ENCODE data around the gene EPHA10.

EPHA10 gene

DNA sequence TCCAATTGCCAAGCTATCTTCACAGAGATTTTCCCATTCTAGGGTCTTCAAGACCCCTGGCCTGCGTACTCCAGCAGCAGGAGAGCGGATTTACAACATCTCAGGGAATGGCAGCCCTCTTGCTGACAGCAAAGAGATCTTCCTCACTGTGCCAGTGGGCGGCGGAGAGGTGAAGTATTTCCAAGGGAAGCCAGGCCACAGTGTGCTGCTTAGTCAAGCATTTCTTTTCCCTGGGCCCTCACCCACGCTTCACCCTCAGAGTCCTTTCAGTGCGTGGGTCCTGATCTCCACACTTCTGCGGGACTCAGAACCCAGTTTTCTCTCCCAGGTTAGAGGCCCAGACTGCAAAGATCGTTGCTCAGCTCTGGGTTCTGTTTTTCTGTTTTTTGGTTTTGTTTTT is 59.5 kb downstream of the EPHA10 start:
- no peak overlapping the region for H3K4me3 ChIP-seq (ENCODE audit: low read depth, low read length)
- TF ChIP-seq, protein P1, sequence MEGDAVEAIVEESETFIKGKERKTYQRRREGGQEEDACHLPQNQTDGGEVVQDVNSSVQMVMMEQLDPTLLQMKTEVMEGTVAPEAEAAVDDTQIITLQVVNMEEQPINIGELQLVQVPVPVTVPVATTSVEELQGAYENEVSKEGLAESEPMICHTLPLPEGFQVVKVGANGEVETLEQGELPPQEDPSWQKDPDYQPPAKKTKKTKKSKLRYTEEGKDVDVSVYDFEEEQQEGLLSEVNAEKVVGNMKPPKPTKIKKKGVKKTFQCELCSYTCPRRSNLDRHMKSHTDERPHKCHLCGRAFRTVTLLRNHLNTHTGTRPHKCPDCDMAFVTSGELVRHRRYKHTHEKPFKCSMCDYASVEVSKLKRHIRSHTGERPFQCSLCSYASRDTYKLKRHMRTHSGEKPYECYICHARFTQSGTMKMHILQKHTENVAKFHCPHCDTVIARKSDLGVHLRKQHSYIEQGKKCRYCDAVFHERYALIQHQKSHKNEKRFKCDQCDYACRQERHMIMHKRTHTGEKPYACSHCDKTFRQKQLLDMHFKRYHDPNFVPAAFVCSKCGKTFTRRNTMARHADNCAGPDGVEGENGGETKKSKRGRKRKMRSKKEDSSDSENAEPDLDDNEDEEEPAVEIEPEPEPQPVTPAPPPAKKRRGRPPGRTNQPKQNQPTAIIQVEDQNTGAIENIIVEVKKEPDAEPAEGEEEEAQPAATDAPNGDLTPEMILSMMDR (IDR thresholded peaks at IDR 0.05; ENCODE audit: low read depth, low read length, missing control alignments): no peak
- DNase-seq (ENCODE audit: low read depth): no peak

DNA sequence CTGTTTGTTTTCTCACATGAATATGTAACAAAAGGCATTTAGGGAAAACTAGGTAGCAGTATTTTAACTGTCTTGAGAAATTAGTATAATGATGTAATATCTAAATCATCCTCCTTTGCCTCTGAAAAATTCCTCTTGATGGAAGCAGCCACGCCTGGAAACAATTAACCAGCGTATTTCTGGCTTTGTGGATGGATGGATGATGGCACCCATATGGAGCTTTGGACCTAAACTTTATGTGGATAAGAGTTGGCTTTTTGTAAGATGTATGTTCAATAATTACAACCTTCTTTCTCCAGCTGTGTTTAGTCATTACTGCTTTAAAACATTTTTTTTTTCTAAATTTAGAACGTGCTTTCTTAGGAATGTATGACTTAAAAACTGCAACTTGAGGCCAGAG is 60.0 kb downstream of the EPHA10 start:
- no peak overlapping the region for H3K4me3 ChIP-seq (ENCODE audit: low read depth, low read length)
- no peak for DNase-seq (ENCODE audit: low read depth)
- TF ChIP-seq, protein P1 (IDR thresholded peaks at IDR 0.05; ENCODE audit: low read depth, low read length, missing control alignments): no peak

DNA sequence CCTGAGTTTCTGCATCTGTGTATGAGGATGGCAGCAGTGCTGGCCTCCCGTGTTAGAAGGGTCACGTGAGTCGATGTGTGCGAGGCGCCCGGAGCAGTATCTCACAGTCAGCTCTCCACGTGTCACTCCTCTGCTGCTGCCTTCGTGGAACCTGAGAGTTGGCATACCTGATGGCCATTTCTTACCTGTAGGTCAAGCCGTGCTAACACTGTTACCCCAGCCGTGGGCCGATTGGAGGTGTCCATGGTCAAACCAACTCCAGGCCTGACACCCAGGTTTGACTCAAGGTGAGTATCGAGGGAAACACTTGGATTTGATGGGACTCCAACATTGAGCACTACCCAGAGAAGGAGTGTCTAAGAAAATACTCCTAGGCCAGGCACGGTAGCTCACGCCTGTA is 61.9 kb downstream of the EPHA10 start:
- TF ChIP-seq, protein P1 (IDR thresholded peaks at IDR 0.05; ENCODE audit: low read depth, low read length, missing control alignments): no peak
- DNase-seq (ENCODE audit: low read depth): no peak
- H3K4me3 ChIP-seq (ENCODE audit: low read depth, low read length): no peak overlapping the region

DNA sequence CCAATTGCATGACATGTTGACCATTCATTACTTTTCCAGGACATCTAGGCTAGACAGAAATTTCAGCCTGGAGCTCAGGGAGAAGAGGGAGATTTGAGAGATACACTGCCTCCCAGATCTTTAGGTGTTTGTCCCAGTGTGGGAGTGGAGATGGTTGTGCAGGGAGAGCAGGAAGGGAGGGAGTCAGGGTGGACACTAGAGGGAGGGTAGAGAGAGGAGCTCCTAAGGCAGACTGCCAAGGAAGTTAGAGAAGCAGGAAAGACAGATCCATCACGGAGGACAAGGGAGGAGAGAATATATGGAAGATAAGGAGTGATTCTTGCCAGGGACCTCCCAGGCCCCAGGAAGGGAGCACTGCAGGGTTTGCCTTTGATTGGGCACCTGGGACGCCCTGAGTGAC is 63.9 kb downstream of the EPHA10 start:
- no peak overlapping the region for H3K4me3 ChIP-seq (ENCODE audit: low read depth, low read length)
- no peak for DNase-seq (ENCODE audit: low read depth)
- TF ChIP-seq, protein P1 (IDR thresholded peaks at IDR 0.05; ENCODE audit: low read depth, low read length, missing control alignments): no peak

DNA sequence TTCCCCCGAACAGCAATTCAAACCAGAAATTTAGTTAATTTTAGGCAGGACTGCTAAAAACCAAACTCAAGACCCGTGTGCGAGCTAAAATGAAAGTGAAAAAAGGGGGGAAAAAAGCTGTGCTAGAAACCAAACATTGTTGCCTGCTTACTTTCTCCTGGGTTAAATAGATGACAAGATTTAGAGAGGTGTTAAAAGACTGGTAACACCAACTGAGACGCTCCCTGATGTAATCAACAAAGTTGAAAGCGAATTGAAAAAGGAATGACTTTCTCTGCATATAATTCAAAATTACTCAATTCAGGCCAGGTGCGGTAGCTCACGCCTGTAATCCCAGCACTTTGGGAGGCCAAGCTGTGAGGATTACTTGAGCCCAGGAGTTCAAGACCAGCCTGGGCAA is 65.8 kb downstream of the EPHA10 start:
- no peak for DNase-seq (ENCODE audit: low read depth)
- H3K4me3 ChIP-seq (ENCODE audit: low read depth, low read length): no peak overlapping the region
- TF ChIP-seq, protein P1 (IDR thresholded peaks at IDR 0.05; ENCODE audit: low read depth, low read length, missing control alignments): no peak

DNA sequence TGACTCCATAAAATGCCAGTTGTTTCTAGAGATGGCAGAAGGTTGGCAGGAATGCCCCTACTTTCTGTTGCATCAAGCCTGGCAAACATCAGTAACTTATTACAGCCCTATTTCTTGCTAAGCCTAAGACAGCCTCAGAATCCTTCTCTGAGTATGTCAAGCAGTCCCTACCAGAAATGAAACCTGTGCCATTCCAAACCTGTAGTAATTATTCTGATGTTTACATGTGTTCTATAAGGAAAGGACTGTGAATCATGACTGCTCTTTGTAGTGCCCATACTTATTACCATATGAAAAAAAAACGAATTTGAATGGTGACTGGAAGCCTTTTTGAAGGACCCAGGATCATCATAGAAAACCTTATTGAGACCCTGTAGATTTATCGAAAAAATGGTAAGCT is 67.2 kb downstream of the EPHA10 start:
- no peak for DNase-seq (ENCODE audit: low read depth)
- H3K4me3 ChIP-seq (ENCODE audit: low read depth, low read length): no peak overlapping the region
- TF ChIP-seq, protein P1 (IDR thresholded peaks at IDR 0.05; ENCODE audit: low read depth, low read length, missing control alignments): no peak

DNA sequence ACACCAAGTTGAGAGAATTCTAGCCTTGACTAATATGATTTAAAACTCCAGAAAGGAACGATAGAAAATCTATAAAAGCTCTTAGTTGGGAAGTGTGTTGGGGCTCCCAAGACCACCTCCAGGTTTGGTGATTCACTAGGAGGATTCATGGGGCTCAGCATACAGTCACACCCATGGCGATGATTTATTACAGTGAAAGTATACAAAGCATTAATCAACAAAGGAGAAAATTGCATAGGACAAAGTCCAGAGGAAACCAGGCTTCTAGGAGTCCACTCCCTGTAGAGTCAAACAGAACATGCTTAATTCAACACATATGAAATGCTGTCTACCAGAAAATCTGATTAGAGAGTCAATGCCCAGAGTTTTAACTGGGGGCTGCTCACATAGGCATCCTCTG is 67.8 kb downstream of the EPHA10 start:
- TF ChIP-seq, protein P1 (IDR thresholded peaks at IDR 0.05; ENCODE audit: low read depth, low read length, missing control alignments): no peak
- no peak for DNase-seq (ENCODE audit: low read depth)
- H3K4me3 ChIP-seq (ENCODE audit: low read depth, low read length): no peak overlapping the region

Measured in GM12864 (cell line).